ENCODE results near the gene ZNF407. TPM values are rescaled to one million over a fixed set of nuclear protein-coding genes. Genes with fewer than 3 reads are reported as not detected.

Gene ZNF407
- total and polyA plus RNA-seq, 4 donors, result 1.9 to 16.5 (median 6.6) TPM

GRCh38 chr18:74617486-74617885, 19.8 kb downstream of the ZNF407 start (continued):
- no peak for TF ChIP-seq REST (IDR thresholded peaks at IDR 0.05)

GRCh38 chr18:74622072-74622471, 24.4 kb downstream of the ZNF407 start:
- no peak for TF ChIP-seq MAX (IDR thresholded peaks at IDR 0.05)
- no peak for TF ChIP-seq TAF1 (conservative IDR thresholded peaks at IDR 0.05)
- no peak for TF ChIP-seq GABPA (IDR thresholded peaks at IDR 0.05 in 1 of 2, conservative IDR thresholded peaks at IDR 0.05 in 1 of 2)
- TF ChIP-seq HNF4G (IDR thresholded peaks at IDR 0.05), result no peak
- no peak for TF ChIP-seq RXRA (IDR thresholded peaks at IDR 0.05)
- TF ChIP-seq YY1 (IDR thresholded peaks at IDR 0.05), result no peak
- TF ChIP-seq JUND (IDR thresholded peaks at IDR 0.05), result no peak
- no peak for TF ChIP-seq FOXA1 (IDR thresholded peaks at IDR 0.05)
- no peak for TF ChIP-seq HNF4A (conservative IDR thresholded peaks at IDR 0.05)
- no peak for TF ChIP-seq FOXA2 (IDR thresholded peaks at IDR 0.05)
- TF ChIP-seq REST (IDR thresholded peaks at IDR 0.05), result no peak
- TF ChIP-seq ATF3 (IDR thresholded peaks at IDR 0.05), result no peak
- TF ChIP-seq RAD21 (IDR thresholded peaks at IDR 0.05), result no peak
- TF ChIP-seq SP1 (IDR thresholded peaks at IDR 0.05), result no peak
- no peak for TF ChIP-seq EGR1 (IDR thresholded peaks at IDR 0.05; ENCODE audit: low read depth in 2 of 2)
- no peak for TF ChIP-seq CTCF (IDR thresholded peaks at IDR 0.05; ENCODE audit: low read depth, low read length, missing input control)
- 92% methylated on average over 9 of the region's 9 CpGs for WGBS
- Histone ChIP-seq H3K27me3 (ENCODE audit: control insufficient read depth in 4 of 4, insufficient read depth in 4 of 4, low read length in 3 of 4) (no peaks in the 10 kb centered on the region), H3K9me3 (ENCODE audit: control insufficient read depth in 4 of 4, low read length in 3 of 4) (peaks cover 0 to under 1% (median 0%) of the 10 kb centered on the region in 4 donors), H3K36me3 (ENCODE audit: control insufficient read depth in 4 of 4, insufficient read depth in 3 of 4, low read depth in 1 of 4, low read length in 3 of 4) (no peaks in the 10 kb centered on the region), H3K9ac (ENCODE audit: low read depth in 1 of 2, low read length in 2 of 2) (no peak overlapping the region), H3K4me3 (ENCODE audit: low read depth in 1 of 3, low read length in 3 of 3) (no peak overlapping the region), H3K27ac (ENCODE audit: low read depth in 1 of 2, low read length in 2 of 2) (no peak overlapping the region), H3K4me1 (ENCODE audit: control insufficient read depth in 4 of 4, insufficient read depth in 4 of 4, low read length in 3 of 4) (peaks cover 0 to 4% (median 0%) of the 10 kb centered on the region in 4 donors)
- DNase-seq (ENCODE audit: low spot score), result no peak
